Stimulated activated naive CD8-positive, alpha-beta T cell treated with anti-CD3 and anti-CD28 coated beads, Interleukin-15, amount 100 ng/mL, for 72 hours (primary cell): ENCODE results near the gene TCERG1L.

Experiments used
- ATAC-seq: fragments of 150-1000 bp; cut with Tn5 transposase; 2 replicates; pipeline ENCODE4 v1.10.0; 2021; ENCODE audit warnings: mild to moderate bottlenecking, moderate library complexity
- DNase-seq, 2 donors: peaks; one replicate each; pipeline ENCODE4 v3.0.0; 2021 to 2022
- H3K27ac Mint-ChIP-seq, 2 donors: one replicate each; pipeline ENCODE4 v1.8.0; 2022; ENCODE audit warnings: mild to moderate bottlenecking in 2 of 2, mixed read lengths in 2 of 2, moderate library complexity in 2 of 2
- H3K27me3 Mint-ChIP-seq: one replicate; pipeline ENCODE4 v1.8.0; 2022; ENCODE audit warnings: mixed read lengths
- H3K4me1 Mint-ChIP-seq: one replicate; pipeline ENCODE4 v1.8.0; 2022; ENCODE audit warnings: mild to moderate bottlenecking, mixed read lengths
- H3K4me3 Mint-ChIP-seq, 2 donors: one replicate each; pipeline ENCODE4 v1.8.0; 2022; ENCODE audit warnings: mild to moderate bottlenecking in 2 of 2, mixed read lengths in 2 of 2, moderate library complexity in 1 of 2
- H3K9me3 Mint-ChIP-seq, 2 donors: one replicate each; pipeline ENCODE4 v1.8.0; 2022; ENCODE audit warnings: mixed read lengths in 2 of 2

TCERG1L gene

DNA sequence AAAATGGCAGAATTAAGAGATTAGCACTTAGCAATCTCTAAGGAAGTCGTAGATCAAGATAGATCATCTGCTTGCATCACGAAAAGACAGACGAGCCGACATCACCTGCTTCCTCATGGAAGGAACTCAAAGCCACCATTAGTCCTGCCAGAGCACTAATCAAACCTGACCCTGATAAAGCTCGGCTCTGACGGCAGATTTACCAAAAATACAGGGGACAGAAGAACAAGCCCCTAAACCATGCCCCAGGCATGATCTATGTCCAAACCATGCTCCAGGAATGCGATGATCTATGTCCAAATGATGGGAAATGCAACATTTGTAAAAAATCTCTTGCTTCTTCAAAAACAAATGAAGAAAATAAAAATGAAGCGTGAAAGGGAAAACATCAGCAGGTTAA lies 182.8 kb downstream of the TCERG1L start:
- Mint-ChIP-seq H3K27ac (no peak overlapping the region), H3K4me3 (no peak overlapping the region), H3K4me1 (peaks cover 14% of the 10 kb centered on the region), H3K9me3 (no peaks in the 10 kb centered on the region), H3K27me3 (peaks cover 11% of the 10 kb centered on the region)
- ATAC-seq (no peak), DNase-seq (no peak)

DNA sequence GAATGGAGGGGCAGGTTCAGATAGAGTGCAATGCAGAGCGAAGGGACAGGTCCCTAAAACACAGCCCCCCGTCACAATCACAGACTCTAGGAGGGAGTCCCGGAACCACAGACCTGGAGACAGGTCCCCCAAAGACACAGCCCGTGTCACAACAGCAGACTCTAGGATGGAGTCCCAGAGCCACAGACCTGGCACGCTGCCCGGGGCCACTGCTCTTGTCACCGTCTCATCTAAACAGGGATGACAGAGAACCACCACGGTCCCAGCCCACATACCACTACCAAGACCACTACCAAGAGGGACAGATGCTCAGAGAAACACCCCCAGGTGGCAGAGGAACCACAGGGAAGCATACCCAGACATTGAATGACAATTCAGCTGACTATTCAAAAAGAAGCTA lies 183.9 kb downstream of the TCERG1L start:
- DNase-seq (peak in 1 of 2 donors; percentile 14), ATAC-seq (peak; percentile 41)
- Mint-ChIP-seq H3K4me1 (peaks cover 14% of the 10 kb centered on the region), H3K27ac (peak overlapping the region in 1 of 2 donors; percentile 81), H3K4me3 (no peak overlapping the region), H3K9me3 (no peaks in the 10 kb centered on the region), H3K27me3 (peaks cover 11% of the 10 kb centered on the region)

DNA sequence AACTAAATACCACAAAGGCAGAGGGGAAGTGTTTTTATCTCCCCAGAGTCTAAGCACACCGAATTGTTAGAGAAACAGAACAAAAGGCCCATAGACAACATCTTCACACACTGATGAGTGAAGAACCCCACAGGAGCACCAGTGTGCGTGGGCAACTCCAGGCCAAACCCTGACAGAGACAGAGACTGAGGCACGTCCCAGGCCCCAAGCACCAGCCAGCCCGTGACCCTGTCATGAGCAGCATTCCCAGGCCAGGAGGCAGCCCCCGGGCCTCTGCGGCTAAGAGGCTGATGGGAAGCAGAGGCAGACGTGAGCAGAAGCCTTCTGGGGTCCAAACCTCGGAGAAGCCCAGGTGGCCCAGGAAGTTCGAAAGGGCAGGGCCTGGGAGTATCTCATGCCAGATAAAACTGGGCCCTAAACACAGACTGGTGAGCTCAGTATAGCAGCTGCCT lies 184.4 kb downstream of the TCERG1L start:
- H3K4me3 Mint-ChIP-seq = no peak overlapping the region
- peak; percentile 26 for ATAC-seq

DNA sequence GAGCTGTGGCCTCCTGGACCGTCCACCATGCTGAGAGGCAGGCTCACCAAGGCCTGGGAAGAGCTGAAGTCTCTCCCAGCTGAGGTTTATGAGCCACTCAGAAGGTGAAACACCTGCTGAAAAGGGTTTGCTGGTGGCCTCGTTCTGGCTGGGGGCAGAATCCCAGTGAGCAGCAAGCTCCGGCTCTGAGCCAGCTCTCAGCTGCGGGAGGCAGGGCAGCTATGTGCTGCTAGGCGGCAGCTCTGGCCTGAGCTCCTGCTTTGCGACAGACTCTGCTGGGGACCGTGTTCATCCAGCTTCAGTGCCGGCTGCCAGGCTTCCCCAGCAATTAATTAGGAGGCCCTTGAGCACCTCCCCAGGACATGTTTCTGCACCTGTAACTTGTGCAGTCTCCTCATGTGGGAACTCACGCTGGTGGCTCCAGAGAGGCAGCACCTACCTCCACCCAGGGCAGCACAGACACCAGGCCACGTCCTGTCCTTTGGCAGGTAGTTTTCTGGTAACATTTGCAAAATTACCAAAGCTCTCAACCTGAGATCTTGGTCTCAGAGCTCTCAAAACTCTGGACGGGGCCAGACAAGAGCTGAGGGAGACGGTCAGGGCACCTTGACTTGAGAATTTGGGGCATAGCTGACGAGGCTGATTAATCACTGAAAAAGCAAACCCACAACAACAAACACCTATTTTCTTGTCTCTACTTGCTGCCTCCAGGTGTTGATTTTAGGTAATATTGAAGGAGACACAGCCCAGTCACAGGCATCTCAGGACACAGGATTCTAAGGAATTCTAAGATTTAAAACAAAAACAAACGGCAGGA lies 185.0 kb downstream of the TCERG1L start:
- Mint-ChIP-seq H3K27ac (peak overlapping the region in 1 of 2 donors; percentile 77), H3K9me3 (no peaks in the 10 kb centered on the region)

More for the DNA sequence above, 184.4 kb downstream of the TCERG1L start:
- H3K27ac Mint-ChIP-seq = peak overlapping the region; percentile 77 to 81
- DNase-seq = no peak
- H3K9me3 Mint-ChIP-seq = no peaks in the 10 kb centered on the region
- peaks cover 14% of the 10 kb centered on the region for H3K4me1 Mint-ChIP-seq
- peaks cover 11% of the 10 kb centered on the region for H3K27me3 Mint-ChIP-seq

DNA sequence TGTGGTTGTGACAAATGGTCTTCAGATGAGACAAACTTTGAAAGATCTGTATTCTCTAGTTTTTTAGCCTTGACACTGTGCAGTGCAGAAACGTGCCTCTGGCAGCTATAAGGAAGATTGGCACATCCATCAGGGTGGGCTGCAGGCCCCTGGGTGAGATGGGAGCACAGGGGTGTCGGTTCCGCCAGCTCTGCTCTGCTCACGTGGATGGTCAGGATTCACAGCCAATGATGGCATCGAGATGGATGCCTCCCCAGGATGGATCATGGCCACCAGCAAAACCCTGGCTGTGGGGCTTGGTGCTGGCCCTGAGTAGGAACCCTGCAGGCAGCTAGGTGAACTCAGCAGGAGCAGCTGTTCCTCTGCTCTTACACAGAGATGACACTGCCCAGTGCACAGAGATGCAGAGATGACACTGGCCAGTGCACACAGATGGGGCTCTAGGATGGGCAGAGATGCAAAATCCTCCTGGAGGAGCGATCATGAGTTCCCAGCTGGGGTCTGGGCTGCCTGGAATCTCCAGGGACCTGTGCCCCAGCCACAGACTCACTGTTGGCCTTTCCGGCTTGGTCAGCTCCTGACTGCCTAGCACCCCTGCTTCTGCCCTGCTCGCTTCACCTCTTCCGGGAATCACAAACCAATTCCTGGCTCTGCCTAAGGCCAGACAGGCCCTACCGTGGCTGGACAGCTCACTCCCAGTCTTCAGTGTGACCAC lies 185.9 kb downstream of the TCERG1L start:
- no peak overlapping the region for H3K4me3 Mint-ChIP-seq
- ATAC-seq = no peak

More for the DNA sequence above, 185.0 kb downstream of the TCERG1L start:
- Mint-ChIP-seq H3K27me3 (peaks cover 11% of the 10 kb centered on the region), H3K4me3 (no peak overlapping the region), H3K4me1 (peaks cover 14% of the 10 kb centered on the region)
- DNase-seq = no peak
- ATAC-seq = no peak

DNA sequence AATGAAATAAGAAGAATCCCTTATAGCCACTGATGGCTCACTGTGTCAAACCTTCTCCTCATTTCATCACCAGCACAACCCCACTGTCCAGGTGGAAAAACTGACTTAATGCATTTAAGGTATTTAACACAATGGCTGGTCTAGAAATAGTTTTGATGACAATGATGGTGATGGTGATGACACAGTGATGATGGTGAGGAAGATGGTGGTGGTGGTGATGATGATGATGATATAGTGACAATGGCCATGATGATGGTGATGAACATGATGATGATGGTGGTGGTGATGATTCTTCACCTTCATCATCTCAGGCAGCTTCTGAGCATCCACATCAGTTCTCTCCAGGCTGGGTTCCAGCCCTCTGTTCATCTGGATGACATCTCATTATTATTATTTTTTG lies 186.6 kb downstream of the TCERG1L start:
- DNase-seq = no peak
- no peak for ATAC-seq
- H3K4me1 Mint-ChIP-seq = peaks cover 14% of the 10 kb centered on the region
- peaks cover 11% of the 10 kb centered on the region for H3K27me3 Mint-ChIP-seq
- H3K9me3 Mint-ChIP-seq = no peaks in the 10 kb centered on the region
- H3K4me3 Mint-ChIP-seq = no peak overlapping the region
- no peak overlapping the region for H3K27ac Mint-ChIP-seq

More for the DNA sequence above, 185.9 kb downstream of the TCERG1L start:
- H3K27ac Mint-ChIP-seq = no peak overlapping the region
- no peaks in the 10 kb centered on the region for H3K9me3 Mint-ChIP-seq
- H3K27me3 Mint-ChIP-seq = peaks cover 11% of the 10 kb centered on the region
- no peak for DNase-seq
- peaks cover 14% of the 10 kb centered on the region for H3K4me1 Mint-ChIP-seq

DNA sequence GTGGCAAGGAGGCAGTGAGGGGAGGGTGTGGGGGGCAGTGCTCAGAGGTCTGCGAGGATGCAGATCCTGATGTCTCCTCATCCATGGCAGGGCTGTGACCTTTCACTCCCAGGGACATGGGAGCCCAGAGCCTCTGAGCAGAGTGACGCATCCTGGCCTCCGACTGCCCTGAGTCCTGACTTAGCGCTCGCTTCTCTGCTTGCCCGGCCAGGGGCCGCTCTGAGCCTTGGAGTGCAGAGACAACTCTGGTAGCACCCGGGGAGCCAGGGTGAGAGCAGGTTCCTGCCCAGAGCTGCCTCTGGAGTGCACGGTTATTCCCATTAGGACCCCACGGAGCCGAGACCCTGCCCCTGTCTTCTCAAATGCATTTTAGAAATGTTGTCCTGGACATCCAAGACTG lies 188.0 kb downstream of the TCERG1L start:
- ATAC-seq = no peak
- H3K27me3 Mint-ChIP-seq = peaks cover 9% of the 10 kb centered on the region
- H3K27ac Mint-ChIP-seq = peak overlapping the region in 1 of 2 donors; percentile 76
- no peak overlapping the region for H3K4me3 Mint-ChIP-seq
- no peak for DNase-seq
- H3K4me1 Mint-ChIP-seq = peaks cover 14% of the 10 kb centered on the region
- no peaks in the 10 kb centered on the region for H3K9me3 Mint-ChIP-seq

DNA sequence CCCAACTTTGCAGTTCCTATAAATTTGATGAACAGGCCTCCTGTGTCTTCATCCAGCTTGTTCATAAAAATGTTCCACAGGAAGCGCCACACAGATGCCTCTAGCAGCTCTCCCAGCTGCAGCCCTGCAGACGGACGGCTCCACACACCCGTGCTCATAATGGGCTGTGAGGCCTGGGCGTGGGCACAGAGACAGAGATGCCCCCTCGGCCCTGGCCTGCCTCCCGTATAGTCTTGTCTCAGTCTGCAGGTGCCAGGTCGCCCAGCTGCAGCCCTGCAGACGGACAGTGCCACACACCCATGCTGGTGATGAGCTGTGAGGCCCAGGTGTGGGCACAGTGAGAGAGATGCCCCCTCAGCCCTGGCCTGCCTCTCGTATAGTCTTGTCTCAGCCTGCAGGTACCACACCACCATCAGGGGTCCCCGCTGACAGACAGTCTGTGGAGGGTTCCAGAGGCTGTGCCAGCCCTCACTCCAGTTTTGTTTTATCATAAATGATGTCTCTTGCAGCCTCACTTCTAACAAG lies 189.9 kb downstream of the TCERG1L start:
- Mint-ChIP-seq H3K27ac (no peak overlapping the region), H3K9me3 (no peaks in the 10 kb centered on the region), H3K4me3 (no peak overlapping the region), H3K27me3 (no peaks in the 10 kb centered on the region), H3K4me1 (no peaks in the 10 kb centered on the region)
- DNase-seq (no peak), ATAC-seq (no peak)

DNA sequence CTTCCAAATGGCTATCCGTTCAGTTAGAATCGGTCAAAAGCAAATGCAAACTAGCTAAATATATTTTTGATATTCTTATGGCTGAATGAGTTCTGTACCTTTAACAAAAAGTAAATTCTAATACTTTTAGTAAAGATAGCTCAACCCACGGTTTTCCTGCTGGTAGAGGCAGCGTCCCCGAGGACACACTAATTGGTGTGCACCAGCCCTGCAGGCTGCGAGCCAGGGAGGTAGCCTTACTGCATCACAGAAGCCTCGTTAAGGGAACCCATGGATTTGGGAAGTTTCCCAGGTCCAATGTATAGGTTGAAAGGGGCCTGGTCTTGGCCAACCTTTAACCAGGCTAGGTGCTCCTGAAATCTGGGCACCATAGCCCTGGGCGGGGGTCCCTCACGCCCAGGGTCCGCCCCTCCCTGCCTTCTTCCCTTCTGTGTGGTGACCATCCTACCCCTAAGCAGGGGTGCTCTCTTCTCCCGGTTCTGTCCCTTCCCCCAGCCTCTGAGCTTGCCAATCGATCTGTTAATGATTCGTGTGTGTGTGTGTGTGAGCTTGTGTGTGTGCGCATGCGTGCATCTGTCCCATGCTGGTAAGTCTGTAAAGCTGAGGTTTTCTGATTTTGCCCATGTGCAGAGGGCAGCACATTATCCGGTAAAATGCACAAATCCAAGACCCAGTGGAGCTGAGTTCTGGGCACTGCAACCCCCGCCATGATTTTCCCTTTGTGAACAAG lies 191.7 kb downstream of the TCERG1L start:
- no peak for DNase-seq
- Mint-ChIP-seq H3K4me3 (no peak overlapping the region), H3K4me1 (no peaks in the 10 kb centered on the region), H3K27me3 (no peaks in the 10 kb centered on the region), H3K9me3 (no peaks in the 10 kb centered on the region), H3K27ac (no peak overlapping the region)
- no peak for ATAC-seq

DNA sequence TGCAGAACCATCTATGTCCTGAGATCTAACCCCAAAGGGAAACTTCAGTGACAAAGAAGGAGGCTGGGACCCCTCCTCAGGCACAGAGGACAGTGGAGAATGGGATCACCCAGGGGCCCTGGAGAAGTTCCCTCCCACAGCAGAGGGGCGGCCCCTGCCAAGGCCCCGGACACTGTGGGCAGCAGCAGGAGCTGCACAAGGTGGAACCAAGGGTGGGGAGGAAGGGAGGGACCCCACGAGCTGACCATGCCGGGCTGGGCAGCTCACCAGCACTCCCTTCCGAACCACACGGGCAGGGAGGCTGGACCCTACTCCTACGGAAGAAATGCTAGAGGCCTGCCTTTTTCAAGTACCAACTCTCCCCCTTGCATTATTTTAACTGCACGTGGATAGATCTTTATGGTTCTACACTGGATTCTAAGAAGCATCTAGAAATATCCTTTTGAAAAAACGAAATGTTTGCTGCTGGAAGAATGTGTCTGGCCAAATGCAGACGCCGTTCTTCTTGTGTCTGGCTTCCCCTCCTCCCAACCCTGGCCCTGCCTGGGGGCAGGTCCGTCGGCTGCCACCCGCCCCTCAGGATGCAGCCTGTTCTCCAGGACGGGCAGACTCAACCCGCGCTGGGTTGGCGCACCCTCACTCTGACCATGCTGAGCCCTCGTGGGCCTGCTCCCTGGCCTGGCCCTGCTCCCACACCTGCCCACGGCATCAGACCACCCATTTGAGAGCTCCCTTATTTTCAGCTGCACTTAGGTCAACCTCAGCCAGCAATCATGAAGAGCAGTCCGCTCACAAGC lies 193.9 kb downstream of the TCERG1L start:
- no peak overlapping the region for H3K4me3 Mint-ChIP-seq
- no peak for DNase-seq
- H3K27me3 Mint-ChIP-seq = no peaks in the 10 kb centered on the region
- no peak for ATAC-seq
- no peak overlapping the region for H3K27ac Mint-ChIP-seq
- H3K4me1 Mint-ChIP-seq = no peaks in the 10 kb centered on the region
- no peaks in the 10 kb centered on the region for H3K9me3 Mint-ChIP-seq

DNA sequence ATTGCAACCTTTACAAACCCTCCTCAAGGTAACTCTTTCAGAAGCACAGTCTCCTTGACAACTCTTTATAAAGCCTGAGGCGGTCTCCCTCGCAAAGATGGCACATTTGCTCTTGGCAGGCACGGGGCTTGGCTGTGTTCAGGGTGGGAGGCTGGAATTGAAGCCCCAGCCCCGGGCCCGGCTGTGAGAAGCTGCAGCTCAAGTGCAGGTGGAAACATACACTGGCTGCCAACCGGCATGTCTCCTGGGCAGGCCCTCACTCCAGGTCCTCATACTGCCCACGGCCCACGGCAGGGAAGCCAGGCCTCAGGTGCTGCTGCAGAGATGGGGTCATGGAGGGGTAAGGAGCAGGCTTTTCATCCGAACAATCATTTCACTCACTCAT lies 194.5 kb downstream of the TCERG1L start:
- ATAC-seq (no peak), DNase-seq (no peak)
- no peaks in the 10 kb centered on the region for H3K4me1 Mint-ChIP-seq
- H3K9me3 Mint-ChIP-seq = no peaks in the 10 kb centered on the region
- no peak overlapping the region for H3K27ac Mint-ChIP-seq
- H3K27me3 Mint-ChIP-seq = no peaks in the 10 kb centered on the region
- no peak overlapping the region for H3K4me3 Mint-ChIP-seq

DNA sequence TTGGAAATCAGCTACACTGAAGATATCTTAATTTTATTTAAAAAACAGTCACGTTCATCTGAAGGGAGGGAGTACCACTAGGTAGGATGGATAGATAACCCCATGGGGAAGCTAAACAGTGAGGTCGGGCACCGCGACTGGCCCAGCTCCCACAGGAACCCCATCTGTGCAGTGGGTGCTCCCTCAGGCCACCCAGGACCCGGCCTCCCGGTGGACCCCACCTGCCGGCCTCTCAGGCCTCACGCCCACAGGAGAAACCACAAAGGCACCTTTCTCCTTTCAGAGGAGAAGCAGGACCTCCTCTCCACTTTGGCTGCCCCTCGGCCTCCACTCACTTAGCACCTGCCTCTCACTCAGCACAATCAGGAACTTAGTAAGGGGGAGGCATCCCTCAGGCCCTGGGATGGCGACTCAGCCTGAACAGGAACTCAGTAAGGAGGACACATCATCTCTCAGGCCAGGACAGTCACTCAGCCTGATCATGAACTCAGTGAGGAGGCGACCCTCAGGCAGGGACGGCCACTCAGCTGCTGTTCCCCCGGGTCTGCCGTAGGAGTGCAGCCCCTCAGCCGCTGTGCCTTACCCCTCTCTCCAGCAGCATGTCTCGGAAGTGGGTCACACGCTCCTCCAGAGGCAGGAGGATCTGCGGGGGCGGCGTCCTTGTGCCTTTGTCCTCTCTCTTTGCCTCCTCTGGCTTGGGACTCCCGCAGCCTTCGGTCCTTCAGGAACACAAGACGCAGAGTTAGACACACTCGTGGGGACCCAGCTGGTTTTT lies 195.1 kb downstream of the TCERG1L start:
- no peak overlapping the region for H3K4me3 Mint-ChIP-seq
- ATAC-seq (no peak), DNase-seq (no peak)
- H3K9me3 Mint-ChIP-seq = no peaks in the 10 kb centered on the region
- H3K27ac Mint-ChIP-seq = no peak overlapping the region
- no peaks in the 10 kb centered on the region for H3K4me1 Mint-ChIP-seq
- H3K27me3 Mint-ChIP-seq = no peaks in the 10 kb centered on the region

DNA sequence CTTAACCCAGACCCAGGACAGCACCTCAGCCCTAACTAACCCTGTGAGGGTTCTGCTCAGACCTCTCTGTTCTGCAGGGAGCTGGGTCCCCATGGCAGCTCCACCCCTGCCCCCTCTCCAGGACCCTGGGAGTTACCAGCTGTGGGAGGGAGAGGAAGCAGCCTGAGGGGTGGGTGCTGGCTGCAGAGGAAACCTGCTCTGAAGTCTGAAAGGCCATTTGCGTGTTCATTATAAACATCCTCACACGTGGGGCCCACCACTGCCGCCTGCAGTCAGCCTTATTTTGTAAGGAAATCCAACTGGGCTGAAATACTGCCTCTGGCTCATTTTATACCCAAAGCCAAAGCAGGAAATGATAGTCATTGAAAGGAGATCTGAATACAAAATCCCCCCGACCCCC lies 195.7 kb downstream of the TCERG1L start:
- ATAC-seq (no peak), DNase-seq (no peak)
- H3K4me1 Mint-ChIP-seq = no peaks in the 10 kb centered on the region
- H3K27ac Mint-ChIP-seq = no peak overlapping the region
- H3K9me3 Mint-ChIP-seq = no peaks in the 10 kb centered on the region
- H3K27me3 Mint-ChIP-seq = no peaks in the 10 kb centered on the region
- no peak overlapping the region for H3K4me3 Mint-ChIP-seq

DNA sequence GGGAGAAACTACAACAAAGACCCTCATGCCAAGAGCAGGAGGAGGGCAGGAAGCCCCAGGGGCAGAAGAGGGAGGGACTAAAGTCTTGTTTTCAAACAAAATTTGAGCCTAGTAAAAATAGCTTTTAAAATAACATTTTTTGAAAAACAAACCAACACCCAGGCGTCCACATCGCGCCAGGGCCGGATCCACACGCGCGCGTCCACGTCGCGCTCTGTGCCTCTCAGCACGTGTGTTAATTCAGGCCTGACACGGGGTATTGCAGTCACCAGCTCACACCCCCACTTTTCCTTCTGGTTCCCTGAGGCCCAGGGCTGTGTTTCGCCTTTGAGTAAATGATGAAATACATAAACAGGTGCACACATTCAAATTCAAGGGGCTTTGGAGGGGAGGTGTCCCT lies 196.2 kb downstream of the TCERG1L start:
- ATAC-seq (no peak), DNase-seq (no peak)
- no peaks in the 10 kb centered on the region for H3K27me3 Mint-ChIP-seq
- H3K4me3 Mint-ChIP-seq = no peak overlapping the region
- H3K9me3 Mint-ChIP-seq = no peaks in the 10 kb centered on the region
- no peak overlapping the region for H3K27ac Mint-ChIP-seq
- H3K4me1 Mint-ChIP-seq = no peaks in the 10 kb centered on the region
